Stomach smooth muscle (tissue), 2 donors: ENCODE results near the gene ITIH2.
"Not testable (repeated sequence)": the region's sequence is repeated elsewhere in the genome, so short reads cannot be mapped to it uniquely, and the experiment has no call there.

Source experiments
- H3K27ac ChIP-seq: one replicate; pipeline ENCODE4 v1.7.0; 2013; ENCODE audit warnings: mild to moderate bottlenecking, low read length, inconsistent platforms
- H3K27me3 ChIP-seq, 2 donors: one replicate each; pipeline ENCODE4 v1.7.0; 2013; ENCODE audit warnings: low read length in 2 of 2; ENCODE audit not compliant: insufficient read depth in 2 of 2, control insufficient read depth in 1 of 2
- H3K36me3 ChIP-seq, 2 donors: one replicate each; pipeline ENCODE4 v1.7.0; 2013; ENCODE audit warnings: low read length in 2 of 2; ENCODE audit not compliant: control insufficient read depth in 2 of 2, insufficient read depth in 2 of 2
- H3K4me1 ChIP-seq: one replicate; pipeline ENCODE4 v1.7.0; 2013; ENCODE audit warnings: low read length; ENCODE audit not compliant: control insufficient read depth, insufficient read depth
- H3K4me3 ChIP-seq, 2 donors: one replicate each; pipeline ENCODE4 v1.7.0; 2013; ENCODE audit warnings: low read length in 2 of 2
- H3K9ac ChIP-seq, 2 donors: one replicate each; pipeline ENCODE4 v1.7.0; 2013; ENCODE audit warnings: low read length in 2 of 2, mild to moderate bottlenecking in 1 of 2
- H3K9me3 ChIP-seq, 2 donors: one replicate each; pipeline ENCODE4 v1.7.0; 2013; ENCODE audit warnings: low read length in 2 of 2; ENCODE audit not compliant: control insufficient read depth in 2 of 2
- donor health status: healthy.
- donor health status: Pancreatic carcinoma.

Gene ITIH2

GRCh38 chr10:7710446-7710845, 7.3 kb downstream of the ITIH2 start:
- Histone ChIP-seq H3K4me3 (no peak overlapping the region), H3K27ac (no peak overlapping the region), H3K27me3 (no peaks in the 10 kb centered on the region), H3K4me1 (no peaks in the 10 kb centered on the region), H3K9ac (no peak overlapping the region), H3K9me3 (no peaks in the 10 kb centered on the region), H3K36me3 (no peaks in the 10 kb centered on the region)

DNA sequence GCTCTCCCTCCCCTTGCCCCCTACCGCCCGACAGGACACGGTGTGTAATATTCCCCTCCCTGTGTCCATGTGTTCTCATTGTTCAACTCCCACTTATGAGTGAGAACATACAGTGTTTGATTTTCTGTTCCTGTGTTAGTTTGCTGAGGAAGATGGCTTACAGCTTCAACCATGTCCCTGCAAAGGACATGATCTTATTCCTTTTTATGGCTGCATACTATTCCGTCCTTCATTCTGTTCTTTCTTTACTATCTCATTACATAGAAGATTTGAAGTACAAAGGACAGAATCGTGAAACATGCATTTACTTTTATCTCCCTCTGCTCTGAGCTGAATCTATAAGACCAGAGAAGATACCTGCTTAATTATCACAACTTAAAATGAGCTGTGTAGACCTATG, 8.0 kb downstream of the ITIH2 start:
- H3K36me3 ChIP-seq, H3K27ac ChIP-seq, H3K9ac ChIP-seq, H3K9me3 ChIP-seq, H3K27me3 ChIP-seq, H3K4me1 ChIP-seq, H3K4me3 ChIP-seq: not testable (repeated sequence)

GRCh38 chr10:7715515-7715914, 12.4 kb downstream of the ITIH2 start:
- Histone ChIP-seq H3K4me3 (no peak overlapping the region), H3K36me3 (no peaks in the 10 kb centered on the region), H3K27me3 (peaks cover 2 to 3% of the 10 kb centered on the region in 2 donors), H3K4me1 (no peaks in the 10 kb centered on the region), H3K27ac (no peak overlapping the region), H3K9me3 (no peaks in the 10 kb centered on the region), H3K9ac (no peak overlapping the region)

DNA sequence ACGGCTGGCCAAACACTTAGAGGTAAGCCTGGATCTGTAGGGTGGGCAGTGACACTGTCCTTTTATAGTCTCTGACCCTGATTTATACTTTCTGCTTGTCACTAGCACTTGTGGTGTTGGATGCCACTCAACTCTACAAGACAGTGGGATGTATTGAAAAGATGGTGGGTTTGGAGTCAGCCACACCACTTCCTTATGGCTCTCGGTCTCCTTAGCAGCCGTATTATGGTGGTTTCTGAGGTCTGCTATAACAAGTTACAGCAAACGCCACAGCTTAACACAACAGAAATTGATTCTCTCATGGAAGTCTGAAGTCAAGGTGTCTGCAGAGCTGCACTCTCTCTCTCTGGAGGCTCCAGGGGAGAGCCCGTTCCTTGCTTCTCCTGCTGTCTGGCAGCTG, 14.7 kb downstream of the ITIH2 start:
- Histone ChIP-seq H3K4me3 (no peak overlapping the region), H3K27me3 (peaks cover 2 to 3% of the 10 kb centered on the region in 2 donors), H3K4me1 (no peaks in the 10 kb centered on the region)

GRCh38 chr10:7718685-7719084, 15.6 kb downstream of the ITIH2 start:
- no peaks in the 10 kb centered on the region for H3K9me3 ChIP-seq
- peaks cover 2 to 3% of the 10 kb centered on the region in 2 donors for H3K27me3 ChIP-seq
- no peak overlapping the region for H3K9ac ChIP-seq
- no peak overlapping the region for H3K27ac ChIP-seq
- H3K36me3 ChIP-seq = no peaks in the 10 kb centered on the region
- H3K4me3 ChIP-seq = no peak overlapping the region
- H3K4me1 ChIP-seq = no peaks in the 10 kb centered on the region

More for the DNA sequence above, 14.7 kb downstream of the ITIH2 start:
- H3K9me3 ChIP-seq = no peaks in the 10 kb centered on the region
- no peak overlapping the region for H3K9ac ChIP-seq
- no peak overlapping the region for H3K27ac ChIP-seq
- H3K36me3 ChIP-seq = no peaks in the 10 kb centered on the region

DNA sequence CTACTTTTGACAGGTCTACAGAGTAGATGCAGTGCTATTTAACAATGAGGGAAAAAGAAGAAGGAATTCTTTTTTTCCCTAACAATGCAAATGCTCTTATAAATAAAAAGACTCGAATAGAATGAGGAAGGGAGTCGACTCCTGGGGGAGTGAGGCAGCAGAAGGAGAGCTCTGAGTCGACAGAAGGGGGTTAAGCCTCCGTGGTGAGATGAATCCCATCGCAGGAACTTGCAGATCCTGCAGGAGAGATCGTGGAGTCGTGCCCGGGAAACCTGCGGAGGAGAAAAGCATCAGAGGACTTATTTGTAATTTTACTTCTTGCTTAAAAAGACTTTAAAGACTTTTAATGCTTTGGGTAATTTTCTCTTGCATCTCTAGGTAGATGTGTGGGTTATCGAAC, 17.4 kb downstream of the ITIH2 start:
- H3K27ac ChIP-seq = no peak overlapping the region
- H3K27me3 ChIP-seq = peaks cover 2 to 3% of the 10 kb centered on the region in 2 donors
- no peak overlapping the region for H3K4me3 ChIP-seq
- no peak overlapping the region for H3K9ac ChIP-seq
- no peaks in the 10 kb centered on the region for H3K9me3 ChIP-seq
- no peaks in the 10 kb centered on the region for H3K36me3 ChIP-seq
- H3K4me1 ChIP-seq = no peaks in the 10 kb centered on the region

GRCh38 chr10:7722927-7723529, 19.9 kb downstream of the ITIH2 start:
- no peaks in the 10 kb centered on the region for H3K36me3 ChIP-seq

DNA sequence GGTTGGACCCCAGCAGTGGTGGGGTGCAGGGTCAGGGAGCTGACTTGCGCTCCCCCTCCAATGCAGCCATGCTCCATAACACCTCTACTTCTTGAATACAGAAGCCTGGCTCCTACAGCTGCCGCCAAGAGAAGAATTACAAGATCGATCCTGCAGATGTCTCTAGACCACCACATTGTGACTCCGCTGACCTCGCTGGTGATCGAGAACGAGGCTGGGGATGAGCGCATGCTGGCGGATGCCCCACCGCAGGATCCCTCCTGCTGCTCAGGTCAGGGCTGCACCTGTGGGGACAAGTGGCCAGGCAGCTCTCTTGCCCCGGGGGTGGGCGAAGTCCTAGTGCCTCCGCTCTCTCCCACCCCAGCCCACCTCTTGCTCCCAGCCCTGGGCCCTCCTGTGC, 31.7 kb downstream of the ITIH2 start:
- Histone ChIP-seq H3K9me3 (no peaks in the 10 kb centered on the region), H3K27ac (no peak overlapping the region), H3K36me3 (no peaks in the 10 kb centered on the region), H3K4me3 (no peak overlapping the region), H3K27me3 (no peaks in the 10 kb centered on the region), H3K9ac (no peak overlapping the region), H3K4me1 (no peaks in the 10 kb centered on the region)

More at GRCh38 chr10:7722927-7723529, 19.9 kb downstream of the ITIH2 start:
- H3K9me3 ChIP-seq = no peaks in the 10 kb centered on the region
- no peak overlapping the region for H3K27ac ChIP-seq
- H3K4me1 ChIP-seq = no peaks in the 10 kb centered on the region
- H3K27me3 ChIP-seq = peaks cover 0 to 3% of the 10 kb centered on the region in 2 donors
- no peak overlapping the region for H3K4me3 ChIP-seq
- H3K9ac ChIP-seq = no peak overlapping the region

DNA sequence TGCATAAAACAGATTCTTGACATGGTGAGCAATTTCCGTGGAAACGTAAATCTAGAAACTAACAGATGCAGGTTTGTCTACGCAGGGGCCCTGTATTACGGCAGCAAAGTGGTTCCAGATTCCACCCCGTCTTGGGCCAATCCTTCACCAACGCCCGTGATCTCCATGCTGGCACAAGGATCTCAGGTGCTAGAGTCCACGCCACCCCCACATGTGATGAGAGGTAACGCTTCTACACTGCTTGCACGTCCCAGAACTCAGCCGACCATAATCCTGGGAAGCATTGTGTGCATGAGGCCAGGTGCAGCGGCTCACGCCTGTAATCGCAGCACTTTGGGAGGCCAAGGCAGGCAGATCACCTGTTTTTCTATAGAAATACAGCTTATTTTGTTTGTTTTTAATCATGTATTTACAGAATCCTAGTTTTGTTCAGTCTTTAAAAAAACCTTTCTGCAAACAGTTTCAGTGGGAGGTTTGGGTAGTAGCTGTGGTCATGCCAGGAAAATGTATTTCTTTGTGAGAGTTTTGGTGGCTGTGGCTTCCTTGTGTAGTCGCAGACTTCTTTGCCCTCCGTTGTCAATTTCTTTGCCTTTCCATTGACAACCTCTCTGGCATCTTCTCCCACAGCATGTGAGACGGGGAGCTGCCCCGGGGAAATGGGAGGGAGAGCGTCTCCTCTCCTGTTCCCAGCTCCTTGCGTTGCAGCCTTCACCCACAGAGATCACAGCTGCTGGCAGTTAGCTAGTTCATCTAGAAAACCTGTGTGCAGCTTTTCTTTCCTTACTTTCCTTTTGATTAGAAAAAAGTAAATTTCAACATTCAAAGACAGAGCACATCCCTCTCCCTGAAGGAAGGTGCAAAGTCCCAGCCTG, 35.7 kb downstream of the ITIH2 start:
- no peak overlapping the region for H3K27ac ChIP-seq
- H3K36me3 ChIP-seq = no peaks in the 10 kb centered on the region
- H3K4me3 ChIP-seq = no peak overlapping the region
- H3K4me1 ChIP-seq = no peaks in the 10 kb centered on the region
- H3K27me3 ChIP-seq = no peaks in the 10 kb centered on the region
- no peaks in the 10 kb centered on the region for H3K9me3 ChIP-seq
- no peak overlapping the region for H3K9ac ChIP-seq

DNA sequence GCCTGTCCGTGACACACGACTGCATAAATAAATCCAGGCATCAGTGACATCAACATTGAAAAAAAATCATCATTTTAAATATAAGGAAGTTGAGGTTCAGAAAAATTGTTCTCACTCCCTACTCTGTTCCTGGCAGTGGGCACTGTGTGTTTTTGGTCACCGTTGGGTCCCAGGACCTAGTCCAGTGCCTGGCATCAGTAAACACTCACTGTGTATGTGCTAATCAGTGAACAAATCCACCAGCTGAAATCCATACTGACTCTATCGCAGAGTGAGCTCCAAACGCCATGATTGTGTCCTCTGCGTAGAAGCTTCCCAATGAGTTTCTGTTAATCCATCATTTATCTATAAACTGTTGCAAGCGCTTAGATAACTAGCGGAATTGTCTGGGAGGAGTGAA, 41.2 kb downstream of the ITIH2 start:
- Histone ChIP-seq H3K27ac (no peak overlapping the region), H3K36me3 (peaks cover 0 to 2% of the 10 kb centered on the region in 2 donors), H3K9ac (no peak overlapping the region), H3K4me3 (no peak overlapping the region), H3K4me1 (no peaks in the 10 kb centered on the region), H3K9me3 (no peaks in the 10 kb centered on the region), H3K27me3 (no peaks in the 10 kb centered on the region)

- peaks cover 9 to 15% of the 10 kb centered on the region in 2 donors for H3K36me3 ChIP-seq
- H3K4me3 ChIP-seq, H3K9me3 ChIP-seq, H3K27ac ChIP-seq, H3K4me1 ChIP-seq, H3K27me3 ChIP-seq, H3K9ac ChIP-seq: not testable (repeated sequence)
Measured at GRCh38 chr10:7748637-7749036, 45.5 kb downstream of the ITIH2 start.
